OCI-LY3 (cell line): ENCODE data around the gene KLC1.

ENCODE experiments used
- CTCF ChIP-seq: fragments of 200-600, 300-600 bp; sonication (generic); IDR thresholded peaks from 2 replicates; pipeline ENCODE4 v1.5.1; 2014; ENCODE audit warnings: antibody characterized with exemption, low read length, low read depth
- EZH2phosphoT487 ChIP-seq: fragments of 200-600 bp; shearing (Covaris generic); IDR thresholded peaks from 2 replicates; pipeline ENCODE4 v1.6.1; 2018; ENCODE audit warnings: antibody characterized with exemption, mixed run types, low read depth

- no peak for TF ChIP-seq CTCF
- no peak for TF ChIP-seq EZH2phosphoT487
Observed at GRCh38 chr14:103685276-103686211, 56.5 kb downstream of the KLC1 start.
